Esophagus (tissue), 2 donors: ENCODE results near the gene ZFHX2. TPM values are rescaled to one million over a fixed set of nuclear protein-coding genes. Genes with fewer than 3 reads are reported as not detected.
"Not testable (repeated sequence)": the region's sequence is repeated elsewhere in the genome, so short reads cannot be mapped to it uniquely, and the experiment has no call there.

Source experiments
- H3K27ac ChIP-seq, 2 donors: one replicate each; pipeline ENCODE4 v1.5.1; 2013; ENCODE audit warnings: low read depth in 2 of 2, mild to moderate bottlenecking in 2 of 2, inconsistent platforms in 1 of 2, low read length in 1 of 2, moderate library complexity in 1 of 2
- H3K27me3 ChIP-seq, 2 donors: one replicate each; pipeline ENCODE4 v1.6.1; 2013; ENCODE audit warnings: low read length in 2 of 2, control low read depth in 1 of 2, mild to moderate bottlenecking in 1 of 2; ENCODE audit not compliant: insufficient read depth in 2 of 2, control insufficient read depth in 1 of 2
- H3K36me3 ChIP-seq, 2 donors: one replicate each; pipeline ENCODE4 v1.6.1; 2013; ENCODE audit warnings: low read length in 1 of 2; ENCODE audit not compliant: control insufficient read depth in 2 of 2, insufficient read depth in 2 of 2
- H3K4me1 ChIP-seq, 2 donors: one replicate each; pipeline ENCODE4 v1.6.1; 2013; ENCODE audit warnings: low read length in 1 of 2; ENCODE audit not compliant: control insufficient read depth in 2 of 2, insufficient read depth in 2 of 2
- H3K4me3 ChIP-seq, 2 donors: one replicate each; pipeline ENCODE4 v1.5.1; 2013; ENCODE audit warnings: low read length in 2 of 2, mild to moderate bottlenecking in 2 of 2, low read depth in 1 of 2, moderate library complexity in 1 of 2
- H3K9me3 ChIP-seq, 2 donors: one replicate each; pipeline ENCODE4 v1.6.1; 2013; ENCODE audit warnings: mild to moderate bottlenecking in 2 of 2, low read depth in 1 of 2, low read length in 1 of 2, moderate library complexity in 1 of 2; ENCODE audit not compliant: control insufficient read depth in 2 of 2, insufficient read depth in 1 of 2
- WGBS, 2 donors: extraction: QIAGEN DNeasy Blood & Tissue Kit; methylation state at CpG; one replicate each; pipeline ENCODE4 v1.1.7; 2013; 5-methylcytosine and 5-hydroxymethylcytosine counted together
- polyA plus RNA-seq, 2 donors: library from polyadenylated mRNA; stranded (reverse); fragments of 200-250 nt; gene quantifications; one replicate each; pipeline ENCODE4 v1.2.3, GENCODE V29; 2013
- donor health status: healthy with polysubstance abuse.
- donor health status: Bipolar disorder and iron deficiency.

Gene ZFHX2
- under 1 TPM; 0.12 to 0.59 TPM for polyA plus RNA-seq

DNA sequence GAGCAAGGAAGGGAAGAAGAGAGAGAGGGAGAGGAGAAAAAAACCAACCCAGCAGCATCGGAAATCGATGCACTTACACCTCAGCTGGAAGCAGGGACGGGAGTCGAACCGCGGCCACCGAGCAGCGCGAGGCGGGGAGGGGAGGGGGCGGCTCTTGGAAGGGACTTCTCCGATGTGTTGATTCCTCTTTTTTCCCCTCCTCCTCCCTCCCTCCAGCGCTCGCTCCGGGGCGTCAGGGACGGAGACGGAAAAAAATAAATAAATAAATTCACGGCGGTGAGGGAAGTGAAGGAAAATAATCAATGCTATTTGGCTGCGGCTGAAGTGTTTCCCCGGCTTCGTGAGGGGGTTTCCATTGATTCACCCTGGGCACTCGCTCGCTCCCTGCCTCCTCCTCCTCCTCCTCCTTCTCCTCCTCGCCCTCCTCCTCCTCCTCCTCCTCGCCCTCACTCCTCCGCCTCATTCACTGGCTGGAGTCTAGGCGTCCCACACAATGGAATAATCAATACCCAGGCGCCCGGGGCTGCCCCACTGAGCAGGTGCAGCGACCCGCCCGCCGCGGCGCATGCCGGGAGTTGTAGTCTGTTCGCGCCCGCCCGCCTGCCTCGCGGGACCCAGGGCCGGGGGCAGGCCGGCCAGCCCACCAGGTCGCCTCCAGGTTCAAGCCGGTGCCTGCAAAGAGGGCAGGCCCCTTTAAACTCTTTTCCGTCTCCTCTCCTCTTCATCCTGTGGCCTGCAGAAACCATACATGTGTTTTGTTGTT, at the start of gene ZFHX2:
ZFHX2 (minus strand) TSS at position 500 of the 763 bp plus-strand sequence. CDS start 16,440 bp downstream, outside the sequence.
- H3K27me3 ChIP-seq, result no peaks in the 10 kb centered on the region
- H3K4me3 ChIP-seq, result peak within 1 kb of the TSS; percentile 48 to 61
- H3K27ac ChIP-seq, result peak within 1 kb of the TSS in 1 of 2 donors; percentile 33
- 0 to 1% methylated on average over 45 to 47 of the region's 49 CpGs for WGBS, 2 donors
- peaks cover 0 to 6% of the 10 kb centered on the region in 2 donors for H3K4me1 ChIP-seq
- no peaks in the 10 kb centered on the region for H3K9me3 ChIP-seq
- H3K36me3 ChIP-seq, result no peaks in the 10 kb centered on the region

DNA sequence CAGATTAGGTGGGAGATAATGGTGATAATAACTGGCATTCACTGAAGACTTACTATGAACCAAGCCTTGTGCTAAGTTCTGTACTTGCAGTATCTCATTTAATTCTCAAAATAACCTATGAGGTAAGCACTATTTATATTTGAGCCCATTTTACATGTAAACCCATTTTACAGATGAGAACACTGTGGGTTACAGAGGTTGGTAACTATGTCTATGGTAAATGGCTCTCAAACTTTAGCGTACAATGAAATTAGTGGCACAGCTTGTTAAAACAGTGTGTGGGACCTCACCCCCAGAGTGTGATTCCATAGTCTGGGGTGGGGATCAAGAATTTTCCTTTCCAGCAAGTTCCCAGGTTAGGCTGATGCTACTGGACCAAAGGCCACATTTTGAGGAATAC, 49.2 kb upstream of the ZFHX2 start:
- Histone ChIP-seq H3K27me3 (no peaks in the 10 kb centered on the region), H3K4me1 (no peaks in the 10 kb centered on the region), H3K4me3 (no peak overlapping the region), H3K9me3 (no peaks in the 10 kb centered on the region), H3K27ac (no peak overlapping the region), H3K36me3 (no peaks in the 10 kb centered on the region)
- WGBS, 2 donors, result 95 to 97% methylated on average over 1 of the region's 1 CpG

DNA sequence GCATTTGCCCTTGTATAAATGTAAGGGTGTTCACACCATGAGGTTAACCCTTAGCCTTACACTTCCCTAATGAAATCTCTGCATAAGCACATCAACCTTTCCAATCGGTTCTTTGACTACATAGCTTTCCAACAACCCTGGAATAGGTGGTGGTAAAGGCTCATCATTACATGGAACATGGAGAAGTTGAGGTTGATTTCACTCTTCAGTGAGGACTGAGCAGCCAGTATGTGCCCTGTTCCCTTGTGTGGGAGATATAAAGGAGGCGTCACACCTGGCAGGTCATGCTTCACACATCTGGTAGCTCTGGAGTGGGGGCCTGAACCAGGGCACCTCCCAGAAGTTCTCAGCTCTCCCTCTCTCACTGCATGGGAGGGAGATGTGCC, 48.8 kb upstream of the ZFHX2 start:
- Histone ChIP-seq H3K4me3 (no peak overlapping the region), H3K9me3 (no peaks in the 10 kb centered on the region), H3K36me3 (no peaks in the 10 kb centered on the region), H3K27ac (no peak overlapping the region), H3K27me3 (no peaks in the 10 kb centered on the region), H3K4me1 (no peaks in the 10 kb centered on the region)
- 36 to 90% methylated on average over 2 of the region's 2 CpGs for WGBS, 2 donors

DNA sequence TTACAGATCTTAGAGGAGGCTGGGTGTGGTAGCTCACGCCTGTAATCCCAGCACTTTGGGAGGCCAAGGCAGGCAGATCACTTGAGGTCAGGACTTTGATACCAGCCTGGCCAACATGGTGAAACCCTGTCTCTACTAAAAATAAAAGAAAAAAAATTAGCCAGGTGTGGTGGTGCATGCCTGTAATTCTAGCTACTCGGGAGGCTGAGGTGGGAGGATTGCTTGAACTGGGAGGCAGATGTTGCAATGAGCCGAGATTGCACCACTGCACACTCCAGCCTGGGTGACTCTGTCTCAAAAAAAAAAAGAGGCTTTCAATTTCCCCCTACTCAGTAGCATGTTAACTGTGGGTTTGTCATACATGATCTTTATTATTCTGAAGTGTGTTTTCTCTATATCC, 42.6 kb upstream of the ZFHX2 start:
- H3K9me3 ChIP-seq, H3K4me3 ChIP-seq, H3K36me3 ChIP-seq, H3K27ac ChIP-seq, H3K4me1 ChIP-seq, H3K27me3 ChIP-seq: not testable (repeated sequence)
- 85 to 90% methylated on average over 3 of the region's 3 CpGs for WGBS, 2 donors

DNA sequence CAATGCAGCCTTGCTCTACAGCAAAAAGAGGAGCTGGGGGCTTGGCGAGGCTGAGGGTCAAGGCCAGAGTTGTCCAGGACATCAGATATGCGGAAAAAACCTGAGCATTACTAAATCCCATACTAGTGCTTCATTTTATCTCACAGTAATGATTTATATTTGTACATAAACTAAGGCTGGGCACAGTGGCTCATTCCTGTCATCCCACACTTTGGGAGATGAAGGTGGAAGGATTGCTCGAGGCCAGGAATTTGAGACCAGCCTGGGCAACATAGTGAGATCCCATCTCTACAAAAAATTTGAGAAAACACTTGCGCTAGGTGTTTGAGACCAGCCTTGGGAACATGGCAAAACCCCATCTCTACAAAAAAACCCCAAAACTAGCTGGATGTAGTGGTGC, 38.6 kb upstream of the ZFHX2 start:
- WGBS, 2 donors, result 93 to 94% methylated on average over 4 of the region's 4 CpGs
- no peaks in the 10 kb centered on the region for H3K9me3 ChIP-seq

DNA sequence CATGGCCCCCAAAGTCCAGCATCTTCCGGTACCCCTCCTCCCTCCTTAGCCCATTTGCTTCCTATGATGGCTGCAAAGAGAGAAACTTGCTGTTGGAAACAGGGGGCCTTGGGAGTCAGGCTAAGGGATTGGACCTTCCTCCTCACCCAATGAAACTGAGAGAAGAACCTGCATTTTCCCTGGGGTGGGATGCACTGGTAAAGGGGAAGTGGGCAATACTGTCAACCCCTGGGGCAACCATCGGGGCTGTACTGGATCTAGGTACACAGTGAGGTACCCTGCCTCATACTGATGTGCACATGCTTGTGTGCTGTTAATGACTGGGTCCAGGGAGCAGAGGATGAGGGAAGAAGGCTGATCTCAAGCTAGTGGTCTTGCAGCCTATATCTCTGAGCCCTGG, 38.0 kb upstream of the ZFHX2 start:
- no peaks in the 10 kb centered on the region for H3K27me3 ChIP-seq
- H3K27ac ChIP-seq, result no peak overlapping the region
- no peak overlapping the region for H3K4me3 ChIP-seq
- no peaks in the 10 kb centered on the region for H3K4me1 ChIP-seq
- 83 to 88% methylated on average over 2 of the region's 2 CpGs for WGBS, 2 donors
- H3K9me3 ChIP-seq, result no peaks in the 10 kb centered on the region
- no peaks in the 10 kb centered on the region for H3K36me3 ChIP-seq

More for the DNA sequence above, 38.6 kb upstream of the ZFHX2 start:
- no peaks in the 10 kb centered on the region for H3K36me3 ChIP-seq
- no peak overlapping the region for H3K4me3 ChIP-seq
- H3K27me3 ChIP-seq, result no peaks in the 10 kb centered on the region
- H3K4me1 ChIP-seq, result no peaks in the 10 kb centered on the region
- H3K27ac ChIP-seq, result no peak overlapping the region

- Histone ChIP-seq H3K4me3 (no peak overlapping the region), H3K27me3 (no peaks in the 10 kb centered on the region), H3K27ac (no peak overlapping the region), H3K4me1 (no peaks in the 10 kb centered on the region), H3K9me3 (no peaks in the 10 kb centered on the region), H3K36me3 (no peaks in the 10 kb centered on the region)
- WGBS, 2 donors, result 27 to 30% methylated on average over 5 of the region's 5 CpGs
Measured at GRCh38 chr14:23588884-23589598, 37.5 kb upstream of the ZFHX2 start.

DNA sequence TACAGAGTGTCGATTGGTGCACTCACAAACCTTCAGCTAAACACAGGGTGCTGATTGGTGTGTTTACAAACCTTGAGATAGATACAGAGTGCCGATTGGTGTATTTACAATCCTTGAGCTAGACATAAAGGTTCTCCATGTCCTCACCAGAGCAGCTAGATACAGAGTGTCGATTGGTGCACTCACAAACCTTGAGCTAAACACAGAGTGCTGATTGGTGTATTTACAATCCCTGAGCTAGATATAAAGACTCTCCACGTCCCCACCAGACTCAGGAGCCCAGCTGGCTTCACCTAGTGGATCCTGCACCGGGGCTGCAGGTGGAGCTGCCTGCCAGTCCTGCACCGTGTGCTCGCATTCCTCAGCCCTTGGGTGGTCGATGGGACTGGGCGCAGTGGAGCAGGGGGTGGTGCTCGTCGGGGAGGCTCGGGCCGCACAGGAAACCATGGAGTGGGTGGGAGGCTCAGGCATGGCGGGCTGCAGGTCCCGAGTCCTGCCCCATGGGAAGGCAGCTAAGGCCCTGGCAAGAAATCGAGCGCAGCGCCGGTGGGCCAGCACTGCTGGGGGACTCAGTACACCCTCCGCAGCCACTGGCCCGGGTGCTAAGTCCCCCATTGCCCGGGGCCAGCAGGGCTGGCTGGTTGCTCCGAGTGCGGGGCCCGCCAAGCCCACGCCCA, 33.1 kb upstream of the ZFHX2 start:
- H3K27ac ChIP-seq, H3K9me3 ChIP-seq, H3K27me3 ChIP-seq, H3K4me3 ChIP-seq, H3K4me1 ChIP-seq, H3K36me3 ChIP-seq: not testable (repeated sequence)
- whole genome bisulfite sequencing, 2 donors, result 89 to 92% methylated on average over 19 to 25 of the region's 26 CpGs

- H3K27ac ChIP-seq, H3K36me3 ChIP-seq, H3K4me3 ChIP-seq, H3K27me3 ChIP-seq, H3K9me3 ChIP-seq, H3K4me1 ChIP-seq: not testable (repeated sequence)
- 85 to 86% methylated on average over 24 to 25 of the region's 25 CpGs for WGBS, 2 donors
Measured at GRCh38 chr14:23583761-23584526, 32.4 kb upstream of the ZFHX2 start.
